Heart right ventricle (tissue), 16 donors: ENCODE results near the gene TMEM97. TPM values are rescaled to one million over a fixed set of nuclear protein-coding genes. Genes with fewer than 3 reads are reported as not detected.

ENCODE experiments used
- ATAC-seq, 8 donors: fragments of 200-7000 bp; cut with Tn5 transposase; one replicate each; pipeline ENCODE4 v1.9.1; 2020; ENCODE audit warnings: mild to moderate bottlenecking in 8 of 8, moderate library complexity in 8 of 8, moderate number of reproducible peaks in 1 of 8
- DNase-seq, 2 donors: peaks; one replicate each; pipeline ENCODE4 v3.0.0-alpha.2; 2020
- H3K27ac ChIP-seq, 10 donors: fragments of 200-600 bp; sonication (generic) in 2 of 10; one replicate each; pipeline versions ENCODE4 v1.5.0 to v1.8.0; 2020 to 2022; ENCODE audit warnings: mild to moderate bottlenecking in 3 of 10
- H3K27me3 ChIP-seq, 7 donors: fragments of 200-600 bp; one replicate each; pipeline ENCODE4 v1.8.0; 2021 to 2022; ENCODE audit warnings: mild to moderate bottlenecking in 2 of 7
- H3K36me3 ChIP-seq, 9 donors: fragments of 200-600 bp; sonication (generic) in 1 of 9; one replicate each; pipeline versions ENCODE4 v1.5.0 to v1.8.0; 2020 to 2022; ENCODE audit warnings: mild to moderate bottlenecking in 2 of 9
- H3K4me1 ChIP-seq, 9 donors: fragments of 200-600 bp; sonication (generic) in 1 of 9; one replicate each; pipeline versions ENCODE4 v1.5.0 to v1.8.0; 2020 to 2022; ENCODE audit warnings: mild to moderate bottlenecking in 4 of 9
- H3K4me3 ChIP-seq, 10 donors: fragments of 200-600 bp; sonication (generic) in 2 of 10; one replicate each; pipeline versions ENCODE4 v1.5.0 to v1.8.0; 2020 to 2022; ENCODE audit warnings: mild to moderate bottlenecking in 7 of 10, moderate library complexity in 2 of 10
- H3K9me3 ChIP-seq, 11 donors: fragments of 200-600 bp in 10 of 11; sonication (generic) in 2 of 11; one replicate each; pipeline versions ENCODE4 v1.5.0 to v1.8.0; 2013 to 2022; ENCODE audit warnings: mild to moderate bottlenecking in 2 of 11, control low read depth in 1 of 11, moderate library complexity in 1 of 11
- WGBS, 2 donors: extraction: QIAGEN DNeasy Blood & Tissue Kit; methylation state at CpG; one replicate each; pipeline ENCODE4 v1.1.7; 2013; ENCODE audit warnings: inconsistent platforms in 1 of 2; 5-methylcytosine and 5-hydroxymethylcytosine counted together
- intact Hi-C, 10 donors: fragments of 100-400 bp; cut with DNase I; formaldehyde crosslinking; loops; one replicate each; pipeline versions ENCODE4 v1.11.1 to v1.14.2; 2022
- polyA plus RNA-seq, 2 donors: library from polyadenylated mRNA; stranded (reverse); fragments of 200-250 nt; gene quantifications; one replicate each; pipeline ENCODE4 v1.2.3, GENCODE V29; 2013
- total RNA-seq, 10 donors: library from RNA; stranded (reverse); fragmentation: NEBNext Ultra II Directional in 3 of 10; extraction: Animal tissue kit (Norgen Biotek cat#: 25700) in 3 of 10; gene quantifications; one replicate each; pipeline versions ENCODE4 v1.2.1 to v1.2.4, GENCODE V29; 2021 to 2023
- TF ChIP-seq, protein P1 (sequence below), 9 donors: fragments of 200-600 bp; sonication (generic) in 2 of 9; IDR thresholded peaks; one replicate each; pipeline versions ENCODE4 v1.5.0 to v1.8.0; 2021 to 2022; ENCODE audit warnings: antibody characterized with exemption in 9 of 9, mild to moderate bottlenecking in 5 of 9, moderate library complexity in 1 of 9
- donor health status: Arrhythmogenic right ventricular cardiomyopathy.
- donor health status: ischemic (EF 13 %, LVEDD 7.1; RV severe dilation, severe dysfunction).
- donor health status: healthy with polysubstance abuse.
- donor health status: DM: no; HTN: yes; CAD: no.
- donor health status: DM: no; HTN: no; CAD: no.
- donor health status: ischemic (EF 25% LVEDD 6.9; RV normal size, moderate dysfunction).
- donor health status: ischemic (EF 25% LVEDD 5.7; RV mildly dilated, moderate dysfunction).
- donor health status: healthy.
- donor health status: DM: yes; HTN: yes; CAD: no.
- donor health status: Ischemic cardiomyopathy.
- donor health status: ischemic (EF 35%, LVEDD 5.7; RV mildly dilated, moderate dysfunction).
- donor health status: nonischemic (EF 11% LVEDD 7.7; RV severe dilation, severe dysfunction).
- donor health status: DM: yes; HTN: yes; CAD: no.
- donor health status: PGD.
- donor health status: ischemic (EF 29% LVEDD 5.4; RV normal size, mild dysfunction).
- donor health status: nonischemic (EF 23%, LVEDD 6.1; RV moderate dilation, normal function).

TMEM97 gene
- total and polyA plus RNA-seq, 12 donors = 1.6 to 5.2 (median 3.2) TPM

DNA sequence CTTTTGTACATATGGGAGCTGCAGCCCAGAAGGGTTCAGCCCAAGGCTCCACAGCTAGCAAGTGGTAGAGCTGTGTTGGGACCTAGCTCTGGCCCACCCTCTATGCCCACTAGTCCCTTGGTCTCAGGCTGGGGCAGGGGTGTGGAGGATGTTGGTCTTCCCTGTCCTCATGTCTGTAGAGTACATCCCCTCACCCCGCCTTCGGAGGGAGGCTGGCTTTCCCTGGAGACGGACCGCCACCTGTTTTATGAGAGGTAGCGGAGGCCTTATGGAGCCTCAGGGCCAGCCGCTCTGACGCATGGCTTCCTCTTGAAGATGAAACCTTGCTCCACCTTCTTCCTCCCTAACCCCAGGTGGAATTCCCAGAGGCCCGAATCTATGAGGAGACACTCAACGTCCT, 25.0 kb downstream of the TMEM97 start:
- intact Hi-C loops = no loop called here
- Histone ChIP-seq H3K9me3 (no peaks in the 10 kb centered on the region), H3K4me1 (peaks cover 18 to 64% (median 48%) of the 10 kb centered on the region in 9 donors), H3K4me3 (no peak overlapping the region), H3K27ac (peak overlapping the region in 2 of 10 donors; percentile 12 to 21), H3K27me3 (no peaks in the 10 kb centered on the region), H3K36me3 (peaks cover 8 to 99% (median 86%) of the 10 kb centered on the region in 9 donors)
- DNase-seq = no peak
- ATAC-seq = peak in 1 of 8 donors; percentile 1
- WGBS, 2 donors = 79 to 83% methylated on average over 9 of the region's 9 CpGs
- TF ChIP-seq, protein P1, sequence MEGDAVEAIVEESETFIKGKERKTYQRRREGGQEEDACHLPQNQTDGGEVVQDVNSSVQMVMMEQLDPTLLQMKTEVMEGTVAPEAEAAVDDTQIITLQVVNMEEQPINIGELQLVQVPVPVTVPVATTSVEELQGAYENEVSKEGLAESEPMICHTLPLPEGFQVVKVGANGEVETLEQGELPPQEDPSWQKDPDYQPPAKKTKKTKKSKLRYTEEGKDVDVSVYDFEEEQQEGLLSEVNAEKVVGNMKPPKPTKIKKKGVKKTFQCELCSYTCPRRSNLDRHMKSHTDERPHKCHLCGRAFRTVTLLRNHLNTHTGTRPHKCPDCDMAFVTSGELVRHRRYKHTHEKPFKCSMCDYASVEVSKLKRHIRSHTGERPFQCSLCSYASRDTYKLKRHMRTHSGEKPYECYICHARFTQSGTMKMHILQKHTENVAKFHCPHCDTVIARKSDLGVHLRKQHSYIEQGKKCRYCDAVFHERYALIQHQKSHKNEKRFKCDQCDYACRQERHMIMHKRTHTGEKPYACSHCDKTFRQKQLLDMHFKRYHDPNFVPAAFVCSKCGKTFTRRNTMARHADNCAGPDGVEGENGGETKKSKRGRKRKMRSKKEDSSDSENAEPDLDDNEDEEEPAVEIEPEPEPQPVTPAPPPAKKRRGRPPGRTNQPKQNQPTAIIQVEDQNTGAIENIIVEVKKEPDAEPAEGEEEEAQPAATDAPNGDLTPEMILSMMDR (IDR thresholded peaks at IDR 0.05) = no peak

DNA sequence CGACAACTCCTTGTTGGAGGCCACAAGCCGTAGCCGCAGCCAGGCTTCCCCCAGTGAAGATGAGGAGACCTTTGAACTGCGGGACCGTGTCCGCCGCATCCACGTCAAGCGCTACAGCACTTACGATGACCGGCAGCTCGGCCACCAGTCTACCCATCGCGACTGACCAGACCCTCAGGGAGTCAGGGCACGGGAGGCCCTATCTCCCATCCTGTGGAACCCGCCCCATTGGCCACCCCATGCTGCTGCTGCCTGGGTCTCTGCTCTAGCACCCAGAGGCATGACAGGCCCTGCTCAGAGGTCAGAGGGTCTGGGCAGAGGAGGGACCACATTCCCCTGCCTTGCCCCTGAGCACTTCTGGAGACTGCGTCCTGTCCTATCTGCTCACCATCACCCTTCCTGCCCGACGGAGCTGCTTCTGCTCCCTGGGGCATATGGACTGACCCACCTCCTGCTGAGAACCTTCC, 25.5 kb downstream of the TMEM97 start:
- no peaks in the 10 kb centered on the region for H3K27me3 ChIP-seq
- H3K4me1 ChIP-seq = peaks cover 18 to 64% (median 44%) of the 10 kb centered on the region in 9 donors
- no peak overlapping the region for H3K4me3 ChIP-seq
- H3K27ac ChIP-seq = peak overlapping the region in 4 of 10 donors; percentile 11 to 74 (median 36)
- H3K36me3 ChIP-seq = peaks cover 8 to 100% (median 88%) of the 10 kb centered on the region in 9 donors
- intact Hi-C loops = no loop called here
- H3K9me3 ChIP-seq = no peaks in the 10 kb centered on the region
- ATAC-seq (peak in 1 of 8 donors; percentile 1), DNase-seq (no peak)
- WGBS, 2 donors = 84 to 85% methylated on average over 19 of the region's 19 CpGs
- TF ChIP-seq, protein P1 (IDR thresholded peaks at IDR 0.05) = no peak

DNA sequence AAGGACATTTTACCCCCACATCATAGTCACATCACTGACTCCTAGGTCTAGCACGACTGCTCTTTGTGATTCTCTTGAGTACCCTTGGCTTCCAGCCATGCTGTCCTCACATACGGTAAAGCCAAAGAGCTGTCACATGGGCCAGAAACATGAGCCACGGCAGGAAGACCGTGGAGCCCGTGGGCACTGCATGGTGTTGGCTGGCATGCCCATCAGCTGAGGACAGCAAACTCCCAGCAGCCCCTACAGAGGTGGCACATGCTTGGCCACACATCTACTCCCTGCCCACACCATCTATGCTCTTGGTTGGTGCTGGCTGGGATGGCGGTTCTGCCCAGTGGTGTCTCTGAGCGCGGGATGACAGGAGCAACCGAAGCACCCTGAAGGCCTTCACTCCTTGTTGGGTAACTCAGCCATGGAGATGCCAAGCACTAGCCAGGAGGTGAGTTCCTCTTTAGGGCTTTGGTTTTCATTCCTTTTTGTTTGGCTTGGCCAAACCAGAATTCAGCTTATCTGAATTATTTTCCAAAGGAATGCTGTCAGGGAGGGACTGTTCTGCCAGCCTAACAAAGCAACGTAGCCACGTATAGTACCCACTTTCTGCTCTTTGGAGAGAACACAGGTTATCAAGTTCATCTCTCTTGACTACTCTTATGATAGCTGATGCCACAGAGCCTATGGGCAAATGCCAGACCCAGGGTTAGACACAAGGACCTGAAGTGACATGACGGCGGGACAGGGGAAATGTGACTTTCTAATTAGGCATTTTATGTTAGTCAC, 26.6 kb downstream of the TMEM97 start:
- H3K4me3 ChIP-seq = no peak overlapping the region
- H3K27me3 ChIP-seq = no peaks in the 10 kb centered on the region
- peak in 1 of 2 donors; percentile 57 for DNase-seq
- peak overlapping the region in 8 of 10 donors; percentile 4 to 74 (median 34) for H3K27ac ChIP-seq
- 46 to 50% methylated on average over 13 of the region's 13 CpGs for WGBS, 2 donors
- ATAC-seq = peak in 7 of 8 donors; percentile 40 to 72 (median 59)
- intact Hi-C loops = no loop called here
- no peaks in the 10 kb centered on the region for H3K9me3 ChIP-seq
- peaks cover 15 to 58% (median 34%) of the 10 kb centered on the region in 9 donors for H3K4me1 ChIP-seq
- peaks cover 8 to 100% (median 88%) of the 10 kb centered on the region in 9 donors for H3K36me3 ChIP-seq
- TF ChIP-seq, protein P1 (IDR thresholded peaks at IDR 0.05) = no peak

DNA sequence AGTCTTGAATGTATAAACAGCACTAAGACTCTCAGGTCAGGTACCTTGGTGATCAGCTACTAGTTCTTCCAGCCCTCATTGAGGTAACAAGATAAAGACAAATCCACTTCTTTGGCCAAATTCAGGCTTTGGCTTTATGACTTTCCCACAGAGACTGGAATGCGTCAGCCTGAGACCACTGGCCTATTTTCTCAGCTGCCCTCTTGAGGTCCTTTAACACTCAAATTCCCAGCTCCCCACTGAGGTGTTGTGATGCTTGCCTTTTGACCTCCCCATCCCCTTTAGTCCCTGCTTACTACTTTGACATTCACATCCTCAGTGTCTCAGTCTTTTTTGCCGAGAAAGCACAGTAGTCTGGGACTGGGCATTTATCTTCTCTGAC, 27.2 kb downstream of the TMEM97 start:
- Histone ChIP-seq H3K4me1 (peaks cover 15 to 56% (median 34%) of the 10 kb centered on the region in 9 donors), H3K36me3 (peaks cover 8 to 100% (median 87%) of the 10 kb centered on the region in 9 donors), H3K9me3 (no peaks in the 10 kb centered on the region), H3K27me3 (no peaks in the 10 kb centered on the region), H3K4me3 (no peak overlapping the region), H3K27ac (peak overlapping the region in 9 of 10 donors; percentile 4 to 74 (median 34))
- WGBS, 2 donors = 75 to 85% methylated on average over 2 of the region's 2 CpGs
- DNase-seq (no peak), ATAC-seq (no peak)
- TF ChIP-seq, protein P1 (IDR thresholded peaks at IDR 0.05) = no peak
- intact Hi-C loops = no loop called here
